PC-9 (cell line): ENCODE data around the gene RER1.

Source experiments
- CTCF ChIP-seq: fragments of 200-600 bp; sonication (generic); conservative IDR thresholded peaks from 2 replicates; pipeline ENCODE4 v1.6.1; 2017; ENCODE audit warnings: mixed run types, antibody characterized with exemption, mild to moderate bottlenecking, moderate library complexity
- EZH2 ChIP-seq: fragments of 200-600 bp; sonication (generic); IDR thresholded peaks from 2 replicates; pipeline ENCODE4 v1.8.0; 2017; ENCODE audit warnings: antibody characterized with exemption, low read depth

GRCh38 chr1:2454227-2454626 lies 62.6 kb downstream of the RER1 start:
- TF ChIP-seq CTCF (no peak), EZH2 (no peak)
